Measurements from ENCODE around the gene CLDN6. TPM values are rescaled to one million over a fixed set of nuclear protein-coding genes. Genes with fewer than 3 reads are reported as not detected.

Gene CLDN6
- total and polyA plus RNA-seq, 9 of the 15 experiments (the other 6 are each of a cell fraction or from before 2014, with no cell fraction given), result 0.22 to 0.75 (median 0.38) TPM; not detected in 3

- TF ChIP-seq BHLHE40 (IDR thresholded peaks at IDR 0.05; ENCODE audit: low read length), result peak; percentile 89
- no peak for TF ChIP-seq SLC30A9 (CRISPR knock-in tag; IDR thresholded peaks at IDR 0.05)
- peak; percentile 73 for TF ChIP-seq JUND (IDR thresholded peaks at IDR 0.05; ENCODE audit: borderline replicate concordance, low read depth, low read length)
- no peak; the same call in 2 of the 3 replicates for TF ChIP-seq JUND (tag; IDR thresholded peaks at IDR 0.05; ENCODE audit: borderline replicate concordance, low read depth, low read length)
- TF ChIP-seq NRF1 (conservative IDR thresholded peaks at IDR 0.05 in 1 of 2, IDR thresholded peaks at IDR 0.05 in 1 of 2), result peak; percentile 90 to 92
- no peak for TF ChIP-seq HNRNPH1 (optimal IDR thresholded peaks at IDR 0.05; ENCODE audit: low read depth, low read length)
- peak; percentile 90 for TF ChIP-seq GABPB1 (CRISPR knock-in tag; IDR thresholded peaks at IDR 0.05)
- TF ChIP-seq COPS2 (conservative IDR thresholded peaks at IDR 0.05), result no peak
- peak; percentile 92 for TF ChIP-seq PHF8 (IDR thresholded peaks at IDR 0.05; ENCODE audit: borderline replicate concordance, low read length)
- TF ChIP-seq CEBPG (CRISPR knock-in tag; IDR thresholded peaks at IDR 0.05), result peak; percentile 97
- TF ChIP-seq CEBPG (tag; conservative IDR thresholded peaks at IDR 0.05 in 1 of 2, IDR thresholded peaks at IDR 0.05 in 1 of 2), result 0 out of 4 replicates have a peak, but pooled peaks of 1 of the 2 experiments have one; percentile 17
- TF ChIP-seq HDAC3 (IDR thresholded peaks at IDR 0.05; ENCODE audit: borderline replicate concordance, partially characterized antibody), result no peak
- TF ChIP-seq CBFA2T2 (conservative IDR thresholded peaks at IDR 0.05), result peak; percentile 59
- no peak for TF ChIP-seq NR2F6 (CRISPR knock-in tag; IDR thresholded peaks at IDR 0.05)
- TF ChIP-seq ZNF347 (CRISPR knock-in tag; IDR thresholded peaks at IDR 0.05; ENCODE audit: low read depth), result no peak
- TF ChIP-seq ETV1 (tag; conservative IDR thresholded peaks at IDR 0.05; ENCODE audit: low read depth), result peak; percentile 72
- TF ChIP-seq MTA1 (IDR thresholded peaks at IDR 0.05; ENCODE audit: borderline replicate concordance), result 0 out of 2 replicates have a peak, but pooled peaks have one; percentile 23
- TF ChIP-seq ZNF12 (CRISPR knock-in tag; IDR thresholded peaks at IDR 0.05), result peak; percentile 82; the same call in 1 of the 2 replicates
- TF ChIP-seq E2F5 (CRISPR knock-in tag; IDR thresholded peaks at IDR 0.05), result no peak
- TF ChIP-seq HDGF (IDR thresholded peaks at IDR 0.05), result peak; percentile 80; the same call in 1 of the 2 replicates
- peak in 2 of 3 experiments; percentile 42 to 61 for TF ChIP-seq YY1 (IDR thresholded peaks at IDR 0.05; ENCODE audit: borderline replicate concordance in 1 of 3, control insufficient read depth in 1 of 3, extremely low read depth in 1 of 3, insufficient read depth in 3 of 3, insufficient read length in 1 of 3, insufficient replicate concordance in 2 of 3, low read depth in 1 of 3, low read length in 2 of 3)
- peak; percentile 29; the same call in 1 of the 2 replicates for TF ChIP-seq HBP1 (CRISPR knock-in tag; IDR thresholded peaks at IDR 0.05)
- TF ChIP-seq NFIX (CRISPR knock-in tag; IDR thresholded peaks at IDR 0.05; ENCODE audit: low read depth), result no peak
- peak; percentile 48; the same call in 1 of the 2 replicates for TF ChIP-seq MEF2D (tag; conservative IDR thresholded peaks at IDR 0.05; ENCODE audit: low read depth)
- 0 out of 2 replicates have a peak, but pooled peaks have one; percentile 20 for TF ChIP-seq SOX6 (IDR thresholded peaks at IDR 0.05)
- TF ChIP-seq KHSRP (IDR thresholded peaks at IDR 0.05), result no peak
- TF ChIP-seq NR3C1 (CRISPR knock-in tag; IDR thresholded peaks at IDR 0.05), result no peak
Measured at GRCh38 chr16:3023669-3024478, 5.9 kb upstream of the CLDN6 start, which contains the start of the genes HCFC1R1 and THOC6 (continued).

Data from K562 (cell line).